SU-DHL-6 (cell line): ENCODE results near the gene GAS7.

ENCODE experiments used
- CTCF ChIP-seq: fragments of 200-600 bp; sonication (generic); IDR thresholded peaks from one replicate; pipeline ENCODE4 v1.5.1; 2017; ENCODE audit warnings: antibody characterized with exemption, mild to moderate bottlenecking, low read length, moderate library complexity; ENCODE audit not compliant: insufficient read depth, poor library complexity, severe bottlenecking
- EZH2phosphoT487 ChIP-seq: fragments of 200-600 bp; sonication (generic), shearing (Covaris generic); conservative IDR thresholded peaks from 2 replicates; pipeline ENCODE4 v1.6.1; 2018; ENCODE audit warnings: mild to moderate bottlenecking, antibody characterized with exemption, low read length, moderate library complexity, mixed read lengths

GRCh38 chr17:10082795-10083194, 115.6 kb downstream of the GAS7 start:
- TF ChIP-seq CTCF (no peak), EZH2phosphoT487 (no peak)
